ENCODE data around the gene TMEM156.
"Not testable (repeated sequence)": the region's sequence is repeated elsewhere in the genome, so short reads cannot be mapped to it uniquely, and the experiment has no call there.

Gene TMEM156

GRCh38 chr4:38955957-38956356, 76.3 kb downstream of the TMEM156 start:
- no peak for DNase-seq (ENCODE audit: low spot score)

DNA sequence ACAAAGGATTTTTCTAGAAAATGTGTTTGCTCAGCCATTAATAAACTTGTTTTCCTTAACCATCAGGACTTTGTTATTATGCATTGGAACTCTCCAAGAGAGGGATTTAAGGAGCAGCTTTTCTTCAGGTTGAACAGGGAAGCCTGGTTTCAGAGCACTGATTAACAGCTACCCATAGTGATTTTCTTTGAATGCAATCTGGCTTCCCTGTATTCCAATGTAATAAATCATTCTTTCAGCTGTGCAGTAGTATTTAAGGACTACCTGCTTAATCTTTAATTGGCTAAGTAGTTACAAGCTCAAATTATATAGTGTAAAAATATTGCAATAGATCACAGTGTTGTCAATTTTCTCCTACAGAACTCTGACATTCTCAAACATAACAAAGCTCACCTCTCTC, 77.5 kb downstream of the TMEM156 start:
- DNase-seq (ENCODE audit: low spot score) = no peak

- DNase-seq (ENCODE audit: low spot score) = no peak
These were observed 80.2 kb downstream of the TMEM156 start for GRCh38 chr4:38952017-38952416.

- DNase-seq (ENCODE audit: low spot score) = no peak
These were observed 80.6 kb downstream of the TMEM156 start for GRCh38 chr4:38951598-38951997.

DNA sequence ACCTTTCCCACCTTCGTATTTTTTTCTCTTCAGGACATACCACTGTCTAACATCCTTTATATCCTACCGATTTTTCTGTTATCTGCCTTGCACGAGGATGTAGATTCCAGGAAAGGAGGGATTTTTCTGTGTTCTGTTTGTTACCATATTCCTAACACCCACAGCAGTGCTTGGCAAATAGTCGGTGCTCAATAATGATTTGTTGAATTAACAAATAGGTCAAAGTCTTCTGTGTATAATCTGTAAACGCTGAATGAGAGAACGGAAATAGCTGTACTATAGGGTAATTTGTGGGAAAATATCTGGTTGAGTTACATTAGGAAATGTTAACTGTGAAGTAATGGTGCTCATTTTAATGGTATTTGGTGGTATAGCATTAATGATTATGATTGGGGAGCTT, 81.5 kb downstream of the TMEM156 start:
- no peak for DNase-seq (ENCODE audit: low spot score)

DNA sequence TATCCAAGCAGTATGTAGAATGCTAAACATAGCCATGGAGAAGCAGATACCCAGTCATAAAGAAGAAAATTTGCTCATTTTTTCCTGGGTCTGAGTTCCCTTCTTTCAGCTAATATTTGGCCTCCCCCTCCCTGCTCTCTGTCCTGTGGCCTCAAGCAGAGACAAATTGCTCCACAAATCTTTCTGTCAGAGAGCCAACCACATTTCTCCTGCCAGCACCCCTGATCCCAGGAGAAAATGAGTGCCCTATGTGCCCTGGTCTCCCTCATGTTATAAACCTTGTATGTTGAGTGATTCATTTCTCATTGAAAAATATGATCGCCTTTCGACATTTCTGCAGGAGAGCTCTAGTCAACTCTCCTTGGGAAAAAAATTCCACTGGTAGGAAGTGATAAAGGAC, 82.0 kb downstream of the TMEM156 start:
- DNase-seq (ENCODE audit: low spot score) = no peak

- no peak for DNase-seq (ENCODE audit: low spot score)
These were observed 82.7 kb downstream of the TMEM156 start for GRCh38 chr4:38949411-38950051.

- no peak for DNase-seq (ENCODE audit: low spot score)
These were observed 83.7 kb downstream of the TMEM156 start for GRCh38 chr4:38948551-38948950.

- no peak for DNase-seq (ENCODE audit: low spot score)
These were observed 85.3 kb downstream of the TMEM156 start for GRCh38 chr4:38946919-38947318.

DNA sequence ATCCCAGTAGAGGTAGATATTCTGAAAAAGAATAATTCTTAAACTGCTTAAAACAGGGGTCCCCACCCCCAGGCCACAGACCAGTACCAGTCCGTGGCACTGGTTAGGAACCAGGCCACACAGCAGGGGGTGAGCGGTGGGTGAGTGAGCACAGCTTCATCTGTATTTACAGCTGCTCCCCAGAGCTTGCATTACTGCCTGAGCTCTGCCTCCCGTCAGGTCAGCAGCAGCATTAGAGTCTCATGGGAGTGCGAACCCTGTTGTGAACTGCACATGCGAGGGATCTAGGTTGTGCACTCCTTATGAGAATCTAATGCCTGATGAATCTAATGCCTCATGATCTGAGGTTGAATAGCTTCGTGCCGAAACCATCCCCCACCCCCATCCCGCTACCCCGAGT, 87.8 kb downstream of the TMEM156 start:
- no peak for DNase-seq (ENCODE audit: low spot score)

- no peak for DNase-seq (ENCODE audit: low spot score)
These were observed 88.9 kb downstream of the TMEM156 start for GRCh38 chr4:38943343-38943742.

GRCh38 chr4:38941906-38942305, 90.3 kb downstream of the TMEM156 start:
- DNase-seq (ENCODE audit: low spot score) = not testable (repeated sequence)

DNA sequence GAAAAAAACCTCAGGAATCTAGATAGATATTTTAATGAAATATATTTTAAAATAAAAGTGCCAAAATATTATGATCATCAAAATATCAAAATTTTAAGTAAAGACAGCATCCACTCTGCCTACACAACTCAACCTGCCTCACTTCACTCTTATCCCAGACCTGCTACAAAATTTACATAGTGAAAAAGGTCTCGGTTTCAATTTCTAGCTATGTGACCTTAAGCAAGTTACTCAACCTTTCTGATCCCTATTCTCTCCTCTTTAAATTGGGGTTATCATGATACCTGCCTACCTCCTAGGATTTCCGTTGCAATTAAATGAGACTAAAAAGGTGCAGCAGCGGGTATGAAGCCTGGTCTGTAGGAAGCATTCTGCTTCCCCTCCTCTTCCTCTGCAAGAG, 91.7 kb downstream of the TMEM156 start:
- DNase-seq (ENCODE audit: low spot score) = no peak

GRCh38 chr4:38939165-38939564, 93.0 kb downstream of the TMEM156 start:
- no peak for DNase-seq (ENCODE audit: low spot score)

DNA sequence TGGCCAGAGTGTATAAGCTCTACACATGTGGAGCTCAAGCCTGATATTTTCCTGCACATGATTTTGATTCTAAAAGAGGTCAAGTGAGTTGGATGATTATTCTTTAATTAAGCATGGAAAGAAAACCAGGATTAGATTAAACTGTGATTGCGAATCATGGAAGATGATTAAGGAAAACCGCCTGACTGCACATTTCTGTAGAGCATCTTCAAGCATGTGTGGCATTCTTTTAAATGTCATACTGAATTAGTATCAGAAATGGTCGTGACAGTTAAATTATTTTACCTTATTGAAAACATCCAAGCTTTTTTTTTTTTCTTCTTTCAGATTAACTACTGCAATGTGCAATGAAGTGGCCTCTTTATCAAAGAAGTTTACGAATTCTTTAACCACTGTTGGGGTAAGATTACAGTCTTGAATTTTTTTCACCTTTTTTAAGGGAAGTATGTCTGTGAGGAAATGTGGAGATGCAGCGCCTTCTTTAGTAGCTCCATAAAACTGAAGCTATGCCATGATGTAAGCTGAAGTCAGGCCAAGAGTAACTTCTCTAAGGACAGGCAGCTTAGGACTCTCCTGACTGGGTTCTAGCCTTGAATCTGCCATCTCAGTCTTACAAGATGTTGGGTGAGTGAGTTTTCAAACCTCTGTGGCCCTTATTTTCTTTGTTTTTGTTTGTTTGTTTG, 96.7 kb downstream of the TMEM156 start:
- DNase-seq (ENCODE audit: low spot score) = no peak

- DNase-seq (ENCODE audit: low spot score) = no peak
These were observed 101.1 kb downstream of the TMEM156 start for GRCh38 chr4:38931125-38931524.

- DNase-seq (ENCODE audit: low spot score) = no peak
These were observed 101.5 kb downstream of the TMEM156 start for GRCh38 chr4:38930707-38931106.

DNA sequence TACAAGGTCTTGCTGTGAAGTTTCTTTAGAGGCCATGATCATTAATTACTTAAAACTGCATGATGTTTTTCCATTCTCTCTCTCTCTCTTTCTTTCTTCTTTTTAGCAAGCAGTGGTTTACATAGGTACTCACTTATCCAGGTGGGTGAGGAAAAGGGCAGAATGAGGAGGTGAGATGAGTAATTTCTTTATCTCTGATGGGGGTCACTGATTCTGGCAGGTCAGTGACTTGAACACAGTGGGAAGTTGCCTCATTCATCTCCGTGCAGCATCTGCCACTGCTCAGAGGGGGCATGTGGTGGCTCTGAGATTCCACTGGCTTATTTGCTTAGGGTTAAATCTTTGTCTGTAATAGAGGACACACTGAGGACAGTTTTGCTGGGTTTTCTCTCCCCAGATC, 102.0 kb downstream of the TMEM156 start:
- no peak for DNase-seq (ENCODE audit: low spot score)

GRCh38 chr4:38928974-38929373, 103.2 kb downstream of the TMEM156 start:
- no peak for DNase-seq (ENCODE audit: low spot score)

DNA sequence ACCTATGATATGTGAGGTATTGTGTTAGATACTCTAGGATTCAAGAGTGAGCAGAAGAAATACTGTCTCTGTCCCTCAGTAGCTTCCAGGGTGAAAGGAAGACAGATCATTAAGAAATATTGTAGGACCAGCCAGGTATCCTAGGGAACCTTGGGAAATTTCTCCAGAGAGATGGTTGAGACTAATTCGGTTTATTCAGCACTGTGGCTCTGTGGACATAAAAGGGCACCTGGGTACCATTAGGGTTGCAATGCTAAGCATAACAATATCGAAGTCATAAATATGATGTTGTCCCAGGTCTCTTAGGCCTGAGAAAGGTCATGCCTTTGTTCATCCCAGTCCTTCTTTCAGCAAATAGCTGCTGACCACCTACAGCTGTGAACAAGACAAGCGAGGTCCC, 103.6 kb downstream of the TMEM156 start:
- DNase-seq (ENCODE audit: low spot score) = no peak

DNA sequence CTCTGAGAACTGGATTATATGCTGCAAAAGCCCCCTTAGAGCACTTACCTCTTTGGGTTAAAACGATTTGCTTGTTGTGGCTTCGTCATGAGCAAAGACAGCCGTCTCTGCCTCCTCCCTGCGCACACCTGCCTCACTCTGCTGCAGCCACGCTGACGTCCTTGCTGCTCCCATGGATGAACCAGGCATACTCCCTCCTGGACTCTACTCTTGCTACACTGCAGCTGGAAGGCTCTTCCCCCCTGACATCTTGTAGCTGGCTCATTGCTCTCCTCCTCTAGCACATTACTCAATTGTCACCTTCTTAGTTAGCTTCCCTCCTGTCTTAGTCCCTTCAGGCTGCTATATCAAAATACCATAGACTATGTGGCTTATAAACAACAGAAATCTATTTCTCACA, 105.3 kb downstream of the TMEM156 start:
- no peak for DNase-seq (ENCODE audit: low spot score)

GRCh38 chr4:38925492-38926413, 106.5 kb downstream of the TMEM156 start:
- no peak for DNase-seq (ENCODE audit: low spot score)

GRCh38 chr4:38924353-38924752, 107.9 kb downstream of the TMEM156 start:
- DNase-seq (ENCODE audit: low spot score) = no peak
